ENCODE measurements around the gene DOCK1. TPM values are rescaled to one million over a fixed set of nuclear protein-coding genes. Genes with fewer than 3 reads are reported as not detected.
A peak's percentile ranks its signal among the peaks of the same experiment; 100 is the strongest.
"Not testable (repeated sequence)": the region's sequence is repeated elsewhere in the genome, so short reads cannot be mapped to it uniquely, and the experiment has no call there.

Gene DOCK1
- polyA plus RNA-seq, 1 donor, result 29.5 TPM

DNA sequence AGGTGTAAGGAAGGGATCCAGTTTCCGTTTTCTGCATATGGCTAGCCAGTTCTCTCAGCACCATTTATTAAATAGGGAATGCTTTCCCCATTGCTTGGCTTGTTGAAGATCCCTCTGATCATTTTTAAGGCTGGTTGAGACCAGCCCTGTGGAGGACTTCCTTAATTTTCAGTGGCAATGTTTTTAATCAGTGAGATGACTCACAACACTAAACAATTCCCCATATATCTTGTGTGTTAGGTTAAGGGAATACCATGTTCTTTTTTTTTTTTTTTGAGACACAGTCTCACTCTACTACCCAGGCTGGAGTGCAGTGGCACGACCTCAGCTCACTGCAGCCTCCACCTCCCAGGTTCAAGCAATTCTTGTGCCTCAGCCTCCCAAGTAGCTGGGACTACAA is 404.4 kb downstream of the DOCK1 start:
- DNase-seq; H3K27me3 ChIP-seq (ENCODE audit: control insufficient read depth, insufficient read depth, low read length); H3K36me3 ChIP-seq (ENCODE audit: control insufficient read depth, insufficient read depth, low read length); H3K9me3 ChIP-seq (ENCODE audit: control insufficient read depth, low read depth, low read length); H3K27ac ChIP-seq (ENCODE audit: low read length); H3K4me3 ChIP-seq (ENCODE audit: low read length); H3K4me1 ChIP-seq (ENCODE audit: control insufficient read depth, insufficient read depth, low read length): not testable (repeated sequence)
- no CpG with 5 or more reads among the region's 2 CpGs for WGBS (ENCODE audit: insufficient coverage, low lambda C conversion rate)

DNA sequence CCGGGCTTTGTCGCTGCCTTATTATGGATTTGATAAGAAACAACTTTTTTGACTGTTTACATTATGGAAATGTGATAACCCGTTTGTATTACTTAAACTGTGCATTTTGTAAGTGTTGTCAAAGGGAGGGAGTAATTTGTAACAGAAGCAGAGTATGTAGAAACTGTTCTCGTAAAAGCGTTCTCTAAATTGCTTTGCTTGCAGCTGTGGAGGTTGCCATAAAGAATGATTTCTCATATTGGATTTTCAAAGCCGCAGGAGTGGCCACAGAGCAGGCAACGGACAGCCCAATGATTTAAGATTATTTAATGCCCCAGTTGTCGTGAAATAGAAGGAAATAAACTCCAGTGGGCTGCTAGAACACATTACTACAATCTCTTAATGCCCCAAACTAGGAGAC is 405.2 kb downstream of the DOCK1 start:
- Histone ChIP-seq H3K9me3 (ENCODE audit: control insufficient read depth, low read depth, low read length) (no peaks in the 10 kb centered on the region), H3K4me3 (ENCODE audit: low read length) (no peak overlapping the region), H3K27ac (ENCODE audit: low read length) (no peak overlapping the region), H3K4me1 (ENCODE audit: control insufficient read depth, insufficient read depth, low read length) (no peaks in the 10 kb centered on the region), H3K36me3 (ENCODE audit: control insufficient read depth, insufficient read depth, low read length) (no peaks in the 10 kb centered on the region), H3K27me3 (ENCODE audit: control insufficient read depth, insufficient read depth, low read length) (no peaks in the 10 kb centered on the region)
- WGBS (ENCODE audit: insufficient coverage, low lambda C conversion rate), result 100% methylated on average over 2 of the region's 8 CpGs
- DNase-seq, result no peak

DNA sequence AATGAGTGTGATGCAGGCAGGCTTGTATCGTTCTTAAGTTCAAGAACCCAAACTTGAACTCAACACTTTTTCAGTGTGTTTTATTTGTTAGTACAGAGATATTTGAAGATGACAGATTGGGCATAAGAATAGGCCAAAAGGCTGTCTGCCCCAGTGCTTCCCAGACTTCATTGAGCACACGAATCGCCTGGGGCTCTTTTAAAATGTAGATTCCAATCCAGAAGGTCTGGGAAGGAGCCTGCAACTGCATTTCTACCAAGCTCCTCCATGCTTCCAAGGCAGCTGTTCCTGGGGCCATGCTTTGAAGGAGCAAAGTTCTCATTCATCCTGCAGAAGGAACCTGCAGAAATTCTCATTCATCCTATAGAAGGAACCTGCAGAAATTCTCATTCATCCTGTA is 405.7 kb downstream of the DOCK1 start:
- Histone ChIP-seq H3K27ac (ENCODE audit: low read length) (no peak overlapping the region), H3K4me3 (ENCODE audit: low read length) (no peak overlapping the region), H3K27me3 (ENCODE audit: control insufficient read depth, insufficient read depth, low read length) (no peaks in the 10 kb centered on the region), H3K36me3 (ENCODE audit: control insufficient read depth, insufficient read depth, low read length) (no peaks in the 10 kb centered on the region), H3K9me3 (ENCODE audit: control insufficient read depth, low read depth, low read length) (no peaks in the 10 kb centered on the region), H3K4me1 (ENCODE audit: control insufficient read depth, insufficient read depth, low read length) (no peaks in the 10 kb centered on the region)
- no CpG with 5 or more reads among the region's 3 CpGs for WGBS (ENCODE audit: insufficient coverage, low lambda C conversion rate)
- DNase-seq, result no peak

DNA sequence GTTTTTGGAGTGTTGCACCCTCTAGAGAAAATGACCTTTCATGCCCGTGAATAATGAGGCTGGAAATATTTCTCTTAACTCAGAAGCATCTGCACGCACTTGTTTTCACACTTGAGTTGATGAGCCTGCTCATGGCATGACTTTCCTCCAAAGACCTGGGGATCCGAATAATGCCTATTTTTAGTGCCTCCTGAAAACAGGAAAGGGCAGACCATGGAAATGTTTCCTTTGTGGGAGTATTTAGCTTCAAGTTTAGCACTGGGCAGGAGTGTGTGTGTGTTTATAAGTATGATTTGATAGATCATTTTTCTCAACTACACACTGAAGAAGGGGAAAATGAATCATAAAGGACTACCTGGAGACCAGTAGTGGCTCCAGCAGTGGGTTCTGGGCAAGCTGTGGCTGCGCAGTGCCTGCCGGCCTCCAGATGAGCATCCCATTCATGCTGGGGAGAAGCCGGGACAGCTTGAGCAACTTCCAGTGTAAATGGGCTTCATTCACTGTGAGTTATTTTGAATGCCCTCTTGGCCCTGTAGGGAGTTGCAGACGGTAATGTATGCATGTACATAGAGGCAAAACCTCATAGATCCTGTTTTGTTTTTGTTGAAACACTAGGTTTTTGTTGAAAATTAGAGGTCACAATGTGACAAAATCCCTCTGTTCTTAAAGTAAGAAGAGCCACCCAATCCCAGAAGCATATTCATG is 408.9 kb downstream of the DOCK1 start:
- no peaks in the 10 kb centered on the region for H3K9me3 ChIP-seq (ENCODE audit: control insufficient read depth, low read depth, low read length)
- WGBS (ENCODE audit: insufficient coverage, low lambda C conversion rate), result 80% methylated on average over 1 of the region's 7 CpGs
- H3K4me1 ChIP-seq (ENCODE audit: control insufficient read depth, insufficient read depth, low read length), result no peaks in the 10 kb centered on the region
- no peak overlapping the region for H3K27ac ChIP-seq (ENCODE audit: low read length)
- no peaks in the 10 kb centered on the region for H3K36me3 ChIP-seq (ENCODE audit: control insufficient read depth, insufficient read depth, low read length)
- no peak for DNase-seq
- no peaks in the 10 kb centered on the region for H3K27me3 ChIP-seq (ENCODE audit: control insufficient read depth, insufficient read depth, low read length)
- no peak overlapping the region for H3K4me3 ChIP-seq (ENCODE audit: low read length)

DNA sequence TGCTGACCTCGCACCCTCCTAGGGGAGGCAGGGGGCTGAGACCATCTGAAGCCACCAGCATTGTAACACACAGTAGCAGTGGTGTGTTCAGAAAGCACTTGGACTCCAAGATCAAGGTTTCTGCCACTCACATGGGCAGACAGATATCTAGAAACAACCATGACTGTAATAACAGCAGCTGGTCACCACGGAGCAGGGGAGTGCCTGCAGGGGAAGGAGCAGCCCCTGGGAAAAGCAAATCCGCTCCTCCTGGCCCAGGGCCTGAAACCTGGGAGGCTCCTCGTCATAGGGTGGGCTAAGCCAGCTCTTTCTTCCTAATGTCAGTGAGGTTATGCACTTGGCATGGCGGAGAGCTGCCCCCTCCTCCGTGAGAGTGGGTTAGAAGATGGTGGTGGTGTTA is 409.6 kb downstream of the DOCK1 start:
- H3K4me3 ChIP-seq (ENCODE audit: low read length), result no peak overlapping the region
- H3K4me1 ChIP-seq (ENCODE audit: control insufficient read depth, insufficient read depth, low read length), result no peaks in the 10 kb centered on the region
- WGBS (ENCODE audit: insufficient coverage, low lambda C conversion rate), result no CpG with 5 or more reads among the region's 6 CpGs
- no peaks in the 10 kb centered on the region for H3K36me3 ChIP-seq (ENCODE audit: control insufficient read depth, insufficient read depth, low read length)
- H3K9me3 ChIP-seq (ENCODE audit: control insufficient read depth, low read depth, low read length), result no peaks in the 10 kb centered on the region
- DNase-seq, result no peak
- no peak overlapping the region for H3K27ac ChIP-seq (ENCODE audit: low read length)
- no peaks in the 10 kb centered on the region for H3K27me3 ChIP-seq (ENCODE audit: control insufficient read depth, insufficient read depth, low read length)

DNA sequence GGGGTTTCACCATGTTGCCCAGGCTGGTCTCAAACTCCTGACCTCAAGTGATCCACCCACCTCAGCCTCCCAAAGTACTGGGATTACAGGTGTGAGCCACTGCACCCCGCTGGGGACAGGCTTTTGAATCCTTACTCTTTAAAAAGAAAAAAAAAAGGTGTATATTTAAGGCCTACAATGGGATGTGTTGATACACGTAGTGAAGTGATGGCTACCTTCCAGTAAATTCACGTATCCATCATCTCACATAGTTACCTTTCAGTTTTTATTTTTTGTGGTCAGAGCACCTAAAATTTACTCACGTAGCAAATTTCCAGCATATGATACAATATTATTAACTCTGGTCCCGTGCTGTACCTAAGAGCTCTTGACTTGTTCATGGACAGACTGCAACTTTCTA is 410.7 kb downstream of the DOCK1 start:
- H3K4me3 ChIP-seq (ENCODE audit: low read length), result no peak overlapping the region

DNA sequence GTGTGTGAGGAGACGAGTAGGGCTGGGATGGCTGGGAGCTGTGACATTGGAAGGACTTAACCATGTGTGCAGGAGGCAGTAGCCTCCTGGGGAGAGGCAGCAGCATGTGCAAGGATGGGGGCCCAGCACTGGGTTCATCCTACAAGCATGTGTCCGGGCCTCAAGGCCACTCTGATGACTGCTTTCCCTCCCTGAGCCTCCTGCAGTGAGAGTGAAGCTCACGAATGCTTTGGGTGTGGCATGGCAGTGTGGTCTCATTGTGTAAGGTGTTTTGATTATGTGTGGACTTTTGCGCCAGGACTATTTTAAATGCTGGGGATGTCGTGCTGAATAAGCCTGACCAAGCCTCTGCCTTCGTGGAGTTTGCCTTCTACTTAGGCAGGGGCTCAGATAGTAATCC is 413.2 kb downstream of the DOCK1 start:
- no CpG with 5 or more reads among the region's 6 CpGs for WGBS (ENCODE audit: insufficient coverage, low lambda C conversion rate)
- Histone ChIP-seq H3K4me3 (ENCODE audit: low read length) (no peak overlapping the region), H3K27ac (ENCODE audit: low read length) (no peak overlapping the region), H3K36me3 (ENCODE audit: control insufficient read depth, insufficient read depth, low read length) (no peaks in the 10 kb centered on the region), H3K9me3 (ENCODE audit: control insufficient read depth, low read depth, low read length) (no peaks in the 10 kb centered on the region), H3K4me1 (ENCODE audit: control insufficient read depth, insufficient read depth, low read length) (no peaks in the 10 kb centered on the region), H3K27me3 (ENCODE audit: control insufficient read depth, insufficient read depth, low read length) (no peaks in the 10 kb centered on the region)
- DNase-seq, result peak; percentile 39 to 70

More for the DNA sequence above, 410.7 kb downstream of the DOCK1 start:
- no peaks in the 10 kb centered on the region for H3K27me3 ChIP-seq (ENCODE audit: control insufficient read depth, insufficient read depth, low read length)
- no peaks in the 10 kb centered on the region for H3K9me3 ChIP-seq (ENCODE audit: control insufficient read depth, low read depth, low read length)
- no peak overlapping the region for H3K27ac ChIP-seq (ENCODE audit: low read length)
- no peaks in the 10 kb centered on the region for H3K36me3 ChIP-seq (ENCODE audit: control insufficient read depth, insufficient read depth, low read length)
- no peak for DNase-seq
- 92% methylated on average over 2 of the region's 5 CpGs for WGBS (ENCODE audit: insufficient coverage, low lambda C conversion rate)
- H3K4me1 ChIP-seq (ENCODE audit: control insufficient read depth, insufficient read depth, low read length), result no peaks in the 10 kb centered on the region

DNA sequence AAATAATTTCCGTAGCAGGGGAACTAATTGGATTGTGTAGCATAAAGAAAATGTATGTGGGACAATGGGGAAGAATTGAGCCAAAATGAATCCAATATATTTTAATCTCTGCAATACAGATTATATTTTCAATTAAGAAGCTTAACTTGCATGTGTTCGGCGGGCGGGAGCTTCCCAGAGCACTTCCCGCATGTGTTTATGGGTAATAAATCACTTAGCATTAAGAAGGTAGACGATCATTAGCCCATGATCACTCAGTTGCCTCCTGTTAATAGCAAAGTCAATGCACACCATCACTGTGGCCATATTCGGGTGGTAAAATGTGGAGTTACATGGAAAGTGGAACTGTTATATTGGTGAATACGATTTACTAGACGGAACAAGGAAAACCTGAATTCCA is 414.0 kb downstream of the DOCK1 start:
- Histone ChIP-seq H3K36me3 (ENCODE audit: control insufficient read depth, insufficient read depth, low read length) (no peaks in the 10 kb centered on the region), H3K27ac (ENCODE audit: low read length) (no peak overlapping the region), H3K27me3 (ENCODE audit: control insufficient read depth, insufficient read depth, low read length) (no peaks in the 10 kb centered on the region), H3K4me3 (ENCODE audit: low read length) (no peak overlapping the region), H3K9me3 (ENCODE audit: control insufficient read depth, low read depth, low read length) (no peaks in the 10 kb centered on the region), H3K4me1 (ENCODE audit: control insufficient read depth, insufficient read depth, low read length) (no peaks in the 10 kb centered on the region)
- 100% methylated on average over 1 of the region's 9 CpGs for whole genome bisulfite sequencing (ENCODE audit: insufficient coverage, low lambda C conversion rate)
- DNase-seq, result no peak

DNA sequence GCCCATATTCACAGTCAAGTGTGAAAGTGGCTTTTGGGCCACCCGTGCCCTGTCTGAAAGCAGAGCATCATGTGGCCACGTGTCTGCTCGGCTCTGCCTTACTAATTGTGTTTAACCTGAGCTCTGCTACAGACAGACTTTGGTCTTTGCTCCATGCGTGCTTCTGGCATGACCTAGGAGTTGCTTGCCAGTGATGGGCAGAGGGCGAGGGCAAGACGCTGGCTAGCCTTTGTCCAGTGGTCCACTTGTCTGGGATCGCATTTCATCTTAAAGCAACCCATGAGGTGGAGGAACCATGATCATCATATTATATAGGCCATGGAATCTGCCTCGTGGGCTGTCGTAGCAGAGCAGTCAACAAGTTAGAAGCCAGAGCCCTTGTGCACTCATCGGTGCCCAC is 414.5 kb downstream of the DOCK1 start:
- WGBS (ENCODE audit: insufficient coverage, low lambda C conversion rate), result no CpG with 5 or more reads among the region's 10 CpGs
- no peak overlapping the region for H3K27ac ChIP-seq (ENCODE audit: low read length)

DNA sequence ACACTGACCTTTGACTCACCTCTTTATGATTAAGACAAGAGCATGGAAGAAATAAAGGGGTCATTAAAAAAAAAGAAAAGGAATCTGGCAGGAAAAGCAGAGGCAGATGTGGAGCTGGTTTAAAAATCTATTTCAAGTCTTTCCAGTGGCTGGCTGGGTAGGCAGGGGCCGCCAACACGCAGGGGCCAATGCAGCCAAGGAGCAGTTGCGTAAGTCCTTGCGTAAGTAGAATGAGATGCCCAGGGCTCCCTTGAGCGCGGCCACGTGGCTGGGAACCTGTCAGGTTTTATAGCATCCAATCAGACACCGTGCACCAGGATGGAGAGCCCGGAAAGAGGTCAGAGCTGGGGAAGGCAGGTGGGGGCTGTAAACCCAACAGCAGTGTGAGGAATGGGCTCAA is 414.9 kb downstream of the DOCK1 start:
- no CpG with 5 or more reads among the region's 9 CpGs for WGBS (ENCODE audit: insufficient coverage, low lambda C conversion rate)
- DNase-seq, result no peak
- no peaks in the 10 kb centered on the region for H3K4me1 ChIP-seq (ENCODE audit: control insufficient read depth, insufficient read depth, low read length)
- H3K27me3 ChIP-seq (ENCODE audit: control insufficient read depth, insufficient read depth, low read length), result no peaks in the 10 kb centered on the region
- H3K4me3 ChIP-seq (ENCODE audit: low read length), result no peak overlapping the region
- H3K9me3 ChIP-seq (ENCODE audit: control insufficient read depth, low read depth, low read length), result no peaks in the 10 kb centered on the region
- no peaks in the 10 kb centered on the region for H3K36me3 ChIP-seq (ENCODE audit: control insufficient read depth, insufficient read depth, low read length)
- no peak overlapping the region for H3K27ac ChIP-seq (ENCODE audit: low read length)

More for the DNA sequence above, 414.5 kb downstream of the DOCK1 start:
- DNase-seq, result no peak
- Histone ChIP-seq H3K9me3 (ENCODE audit: control insufficient read depth, low read depth, low read length) (no peaks in the 10 kb centered on the region), H3K36me3 (ENCODE audit: control insufficient read depth, insufficient read depth, low read length) (no peaks in the 10 kb centered on the region), H3K27me3 (ENCODE audit: control insufficient read depth, insufficient read depth, low read length) (no peaks in the 10 kb centered on the region), H3K4me1 (ENCODE audit: control insufficient read depth, insufficient read depth, low read length) (no peaks in the 10 kb centered on the region), H3K4me3 (ENCODE audit: low read length) (no peak overlapping the region)

DNA sequence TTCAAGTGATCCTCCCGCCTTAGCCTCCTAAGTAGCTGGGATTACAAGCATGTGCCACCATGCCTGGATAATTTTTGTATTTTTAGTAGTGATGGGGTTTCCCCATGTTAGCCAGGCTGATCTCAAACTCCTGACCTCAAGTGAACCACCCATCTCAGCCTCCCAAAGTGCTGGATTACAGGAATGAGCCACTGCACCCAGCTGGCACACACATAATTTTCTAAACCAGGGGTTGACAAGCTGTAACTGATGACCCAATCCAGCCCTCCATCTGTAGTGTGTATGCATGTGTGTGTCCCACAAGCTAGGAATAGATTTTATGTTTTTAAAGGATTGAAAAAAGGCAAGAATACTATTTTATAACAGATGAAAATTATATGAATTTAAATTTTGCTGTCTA is 417.1 kb downstream of the DOCK1 start:
- Histone ChIP-seq H3K4me3 (ENCODE audit: low read length) (no peak overlapping the region), H3K27ac (ENCODE audit: low read length) (no peak overlapping the region), H3K27me3 (ENCODE audit: control insufficient read depth, insufficient read depth, low read length) (no peaks in the 10 kb centered on the region), H3K36me3 (ENCODE audit: control insufficient read depth, insufficient read depth, low read length) (no peaks in the 10 kb centered on the region), H3K9me3 (ENCODE audit: control insufficient read depth, low read depth, low read length) (no peaks in the 10 kb centered on the region), H3K4me1 (ENCODE audit: control insufficient read depth, insufficient read depth, low read length) (no peaks in the 10 kb centered on the region)
- no peak for DNase-seq
- no CpG with 5 or more reads among the region's 1 CpG for WGBS (ENCODE audit: insufficient coverage, low lambda C conversion rate)
